Measurements from ENCODE around the gene OR52H1. TPM values are rescaled to one million over a fixed set of nuclear protein-coding genes. Genes with fewer than 3 reads are reported as not detected.

Gene OR52H1
- polyA plus RNA-seq, 3 donors: 0.17 TPM; not detected in 2

Other genes starting within 250 kb of the OR52H1 start
- under 1 TPM; 0.09 to 0.24 (median 0.18) TPM for gene OR51B4, start 246.6 kb downstream of the OR52H1 start, polyA plus RNA-seq (ENCODE audit: insufficient read length in 3 of 3)
- gene OR51B2, start 224.2 kb downstream of the OR52H1 start, polyA plus RNA-seq (ENCODE audit: insufficient read length in 3 of 3): not detected
- under 1 TPM; 0.32 to 0.59 (median 0.34) TPM for gene OR51B5, start 205.0 kb downstream of the OR52H1 start, polyA plus RNA-seq (ENCODE audit: insufficient read length in 3 of 3)
- not detected for gene OR51B6, start 197.0 kb downstream of the OR52H1 start, polyA plus RNA-seq (ENCODE audit: insufficient read length in 3 of 3)
- gene OR51M1, start 164.7 kb downstream of the OR52H1 start, polyA plus RNA-seq (ENCODE audit: insufficient read length in 3 of 3): under 1 TPM in 2 of 3 donors, not detected in 1; 0.09 to 0.14 TPM
- gene OR51Q1, start 126.4 kb downstream of the OR52H1 start, polyA plus RNA-seq (ENCODE audit: insufficient read length in 3 of 3): under 1 TPM in 1 of 3 donors, not detected in 2; 0.16 TPM
- gene OR51I1, start 107.0 kb downstream of the OR52H1 start, polyA plus RNA-seq (ENCODE audit: insufficient read length in 3 of 3): not detected
- gene OR51I2, start 99.2 kb downstream of the OR52H1 start, polyA plus RNA-seq (ENCODE audit: insufficient read length in 3 of 3): not detected
- gene OR52D1, start 59.9 kb downstream of the OR52H1 start, polyA plus RNA-seq (ENCODE audit: insufficient read length in 3 of 3): not detected
- gene UBQLN3, start 38.6 kb downstream of the OR52H1 start, polyA plus RNA-seq (ENCODE audit: insufficient read length in 3 of 3): not detected
- gene UBQLNL, start 31.8 kb downstream of the OR52H1 start, polyA plus RNA-seq (ENCODE audit: insufficient read length in 3 of 3): 1 to 10 TPM in 2 of 3 donors, under 1 TPM in 1; 0.51 to 1.2 (median 1.1) TPM
- not detected for gene OR52B6, start 32.3 kb upstream of the OR52H1 start, polyA plus RNA-seq (ENCODE audit: insufficient read length in 3 of 3)
- gene TRIM6, start 48.1 kb upstream of the OR52H1 start, polyA plus RNA-seq (ENCODE audit: insufficient read length in 3 of 3): 10 to 100 TPM; 20.0 to 38.2 (median 27.1) TPM
- 1 to 10 TPM; 6.7 to 9.0 (median 7.9) TPM for gene TRIM34, start 76.5 kb upstream of the OR52H1 start, polyA plus RNA-seq (ENCODE audit: insufficient read length in 3 of 3)
- gene TRIM5, start 136.5 kb upstream of the OR52H1 start, polyA plus RNA-seq (ENCODE audit: insufficient read length in 3 of 3): 10 to 100 TPM; 34.1 to 51.7 (median 43.5) TPM
- gene TRIM22, start 141.2 kb upstream of the OR52H1 start, polyA plus RNA-seq (ENCODE audit: insufficient read length in 3 of 3): 10 to 100 TPM in 1 of 3 donors, 1 to 10 TPM in 2; 5.3 to 10.8 (median 7.7) TPM
- gene OR56B1, start 187.9 kb upstream of the OR52H1 start, polyA plus RNA-seq (ENCODE audit: insufficient read length in 3 of 3): not detected
- not detected for gene OR52N4, start 205.7 kb upstream of the OR52H1 start, polyA plus RNA-seq (ENCODE audit: insufficient read length in 3 of 3)
- gene OR52N5, start 234.8 kb upstream of the OR52H1 start, polyA plus RNA-seq (ENCODE audit: insufficient read length in 3 of 3): not detected
- not detected for gene OR52N1, start 242.7 kb upstream of the OR52H1 start, polyA plus RNA-seq (ENCODE audit: insufficient read length in 3 of 3)

All from renal pelvis (tissue), 3 donors.